ENCODE measurements around the gene KCND3. TPM values are rescaled to one million over a fixed set of nuclear protein-coding genes. Genes with fewer than 3 reads are reported as not detected.

Gene KCND3
- total RNA-seq, 4 donors from 2014 or later: 4.8 to 11.1 (median 5.7) TPM

DNA sequence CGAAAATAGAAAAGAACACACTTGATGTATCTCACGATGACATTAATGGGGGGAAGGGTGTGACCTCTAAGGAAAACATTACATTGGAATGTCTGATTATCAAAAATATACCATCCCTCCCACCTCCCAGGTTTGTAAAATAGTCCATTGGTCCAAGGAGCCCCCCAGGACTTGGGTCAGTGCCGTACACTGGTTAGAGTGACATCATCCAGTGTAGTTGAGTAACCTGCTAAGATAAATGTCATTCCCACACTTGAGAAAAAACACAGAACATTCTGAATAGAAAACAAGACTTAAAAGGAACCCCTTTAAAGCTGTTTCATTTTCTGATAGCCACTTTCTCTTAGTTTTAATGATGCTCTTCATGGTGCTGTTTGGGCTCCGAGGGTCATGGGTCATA lies 218.6 kb downstream of the KCND3 start:
- TF ChIP-seq, protein P1, sequence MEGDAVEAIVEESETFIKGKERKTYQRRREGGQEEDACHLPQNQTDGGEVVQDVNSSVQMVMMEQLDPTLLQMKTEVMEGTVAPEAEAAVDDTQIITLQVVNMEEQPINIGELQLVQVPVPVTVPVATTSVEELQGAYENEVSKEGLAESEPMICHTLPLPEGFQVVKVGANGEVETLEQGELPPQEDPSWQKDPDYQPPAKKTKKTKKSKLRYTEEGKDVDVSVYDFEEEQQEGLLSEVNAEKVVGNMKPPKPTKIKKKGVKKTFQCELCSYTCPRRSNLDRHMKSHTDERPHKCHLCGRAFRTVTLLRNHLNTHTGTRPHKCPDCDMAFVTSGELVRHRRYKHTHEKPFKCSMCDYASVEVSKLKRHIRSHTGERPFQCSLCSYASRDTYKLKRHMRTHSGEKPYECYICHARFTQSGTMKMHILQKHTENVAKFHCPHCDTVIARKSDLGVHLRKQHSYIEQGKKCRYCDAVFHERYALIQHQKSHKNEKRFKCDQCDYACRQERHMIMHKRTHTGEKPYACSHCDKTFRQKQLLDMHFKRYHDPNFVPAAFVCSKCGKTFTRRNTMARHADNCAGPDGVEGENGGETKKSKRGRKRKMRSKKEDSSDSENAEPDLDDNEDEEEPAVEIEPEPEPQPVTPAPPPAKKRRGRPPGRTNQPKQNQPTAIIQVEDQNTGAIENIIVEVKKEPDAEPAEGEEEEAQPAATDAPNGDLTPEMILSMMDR (IDR thresholded peaks at IDR 0.05; ENCODE audit: low read depth): no peak

DNA sequence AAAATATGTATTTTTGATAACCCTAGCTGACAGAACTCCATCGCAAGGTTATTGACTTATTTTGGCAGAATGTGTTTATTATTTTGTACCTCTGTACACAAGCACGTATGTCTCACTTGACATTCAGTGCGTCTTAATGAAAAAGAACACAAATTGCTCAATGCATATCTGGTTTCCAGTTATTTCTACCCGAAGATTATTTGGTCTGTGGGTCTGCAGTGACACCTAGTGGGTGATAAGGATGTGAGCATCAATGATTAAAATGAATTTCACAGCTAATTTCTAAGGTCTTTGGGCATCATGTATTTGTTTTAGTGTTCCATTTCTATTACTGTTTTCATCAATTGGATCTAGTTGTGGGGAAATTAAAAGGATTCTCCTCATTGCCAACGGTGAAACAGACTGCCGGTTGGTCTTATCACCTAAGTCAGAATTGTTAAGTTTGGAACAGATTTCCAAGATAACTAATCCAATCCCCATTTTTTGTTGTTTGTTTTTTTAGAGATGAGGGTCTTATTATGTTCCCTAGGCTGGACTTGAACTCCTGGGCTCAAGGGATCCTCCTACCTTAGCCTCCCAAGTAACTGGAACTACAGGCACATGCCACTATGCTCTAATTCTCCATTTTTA lies 219.8 kb downstream of the KCND3 start:
- TF ChIP-seq, protein P1 (IDR thresholded peaks at IDR 0.05; ENCODE audit: low read depth): no peak

DNA sequence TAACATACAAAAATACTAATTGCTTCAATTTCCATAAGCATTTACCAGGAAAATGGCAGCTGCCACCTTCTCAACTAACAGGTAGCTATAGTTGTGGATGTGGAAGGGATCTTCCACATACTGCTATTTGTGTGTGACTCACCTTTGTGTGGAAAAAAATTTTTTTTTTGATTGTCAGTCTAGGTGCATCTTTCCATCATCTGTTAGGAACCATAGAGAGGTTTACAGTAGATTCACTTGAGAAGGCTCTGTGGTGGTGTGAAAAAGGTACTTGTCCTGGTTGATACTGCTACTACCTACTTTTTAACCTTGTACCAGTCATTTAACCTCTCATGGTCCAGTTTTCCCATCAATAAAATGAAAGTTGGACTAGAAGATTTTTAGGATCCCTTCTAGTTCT lies 220.8 kb downstream of the KCND3 start:
- TF ChIP-seq, protein P1 (IDR thresholded peaks at IDR 0.05; ENCODE audit: low read depth): no peak

DNA sequence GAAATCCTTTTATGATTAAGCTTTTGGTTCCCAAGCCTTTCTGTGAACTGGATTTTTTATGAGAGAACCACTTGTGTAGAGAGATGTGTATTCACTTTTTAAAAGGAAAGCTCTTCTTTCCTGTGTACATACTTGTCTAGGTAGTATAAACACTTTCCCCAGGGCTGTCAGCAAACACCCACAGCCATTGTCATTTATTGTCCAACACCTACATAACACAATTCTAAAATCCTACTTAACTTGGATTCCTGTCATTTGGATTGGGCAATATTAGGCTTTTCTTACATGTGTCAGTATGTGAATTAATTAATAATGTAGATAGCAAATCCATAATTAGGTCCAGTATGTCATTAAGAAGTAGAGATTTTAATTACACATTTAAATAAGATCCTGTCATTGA lies 221.4 kb downstream of the KCND3 start:
- TF ChIP-seq, protein P1 (IDR thresholded peaks at IDR 0.05; ENCODE audit: low read depth): no peak

DNA sequence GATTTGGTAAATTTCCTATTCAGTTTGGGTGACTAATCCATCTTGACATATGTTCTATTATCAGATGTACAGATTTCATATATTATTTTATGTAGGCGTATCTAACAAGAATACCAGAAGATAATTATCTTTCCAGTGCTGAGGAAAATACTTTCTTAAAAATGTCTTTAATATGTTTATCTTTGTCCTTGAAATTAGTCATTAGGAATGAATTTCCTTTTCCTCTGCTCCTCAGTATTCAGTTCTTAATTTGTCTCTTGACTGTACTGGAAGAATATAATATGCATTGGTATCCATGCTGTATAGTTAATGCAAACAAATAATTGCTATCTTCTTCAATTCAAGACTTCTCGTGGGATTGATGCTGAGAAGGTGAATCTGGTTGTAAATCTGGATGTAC lies 227.1 kb downstream of the KCND3 start:
- TF ChIP-seq, protein P1 (IDR thresholded peaks at IDR 0.05; ENCODE audit: low read depth): no peak

DNA sequence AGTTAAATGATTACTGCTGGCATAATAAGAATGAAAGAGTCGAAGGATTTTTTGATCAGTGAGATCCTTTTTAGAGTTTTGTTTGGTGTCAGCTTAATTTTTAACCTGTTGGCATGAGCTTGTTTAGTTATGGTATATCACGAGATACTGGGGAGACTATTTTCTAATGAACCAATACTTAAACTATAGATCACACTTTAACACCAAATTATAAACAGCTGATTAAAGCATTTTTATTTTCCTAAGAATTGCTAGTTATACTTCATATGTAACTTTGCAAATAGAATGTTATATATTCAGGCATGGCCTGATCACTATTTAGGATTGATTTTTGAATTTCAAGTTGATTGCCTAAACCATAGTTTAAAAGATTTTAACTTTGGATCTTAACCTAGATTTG lies 227.8 kb downstream of the KCND3 start:
- TF ChIP-seq, protein P1 (IDR thresholded peaks at IDR 0.05; ENCODE audit: low read depth): no peak

DNA sequence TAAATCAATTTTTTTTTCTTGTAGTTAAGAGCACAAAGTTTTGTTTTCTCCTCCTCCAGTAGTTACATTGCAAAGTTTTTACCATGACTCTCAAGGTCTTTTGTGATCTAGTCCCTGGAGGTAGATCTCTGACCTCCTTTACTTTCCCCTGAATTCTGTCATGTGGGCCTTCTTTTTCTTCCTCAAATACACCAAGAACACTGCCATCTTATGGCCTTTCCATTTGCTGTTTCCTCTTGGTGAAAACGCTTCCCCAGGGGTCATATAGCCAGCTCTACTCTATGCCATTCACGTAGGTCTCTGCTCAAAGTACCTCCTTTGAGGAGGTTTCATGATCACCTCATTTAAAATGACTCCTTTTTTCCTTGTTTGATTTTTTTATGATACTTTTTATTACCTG lies 231.1 kb downstream of the KCND3 start:
- TF ChIP-seq, protein P1 (IDR thresholded peaks at IDR 0.05; ENCODE audit: low read depth): no peak
